HepG2 (cell line): Measurements from ENCODE around the gene WWTR1. TPM values are rescaled to one million over a fixed set of nuclear protein-coding genes. Genes with fewer than 3 reads are reported as not detected.
A peak's percentile ranks its signal among the peaks of the same experiment; 100 is the strongest.

Source experiments
- ELF1 ChIP-seq: sonication (generic); formaldehyde crosslinking; IDR thresholded peaks from 2 replicates; pipeline ENCODE4 v1.4.0; 2020; ENCODE audit warnings: missing genetic modification reagents
- GTF3A ChIP-seq: sonication (generic); formaldehyde crosslinking; conservative IDR thresholded peaks from 2 replicates; pipeline ENCODE4 v1.4.0; 2020; ENCODE audit warnings: mild to moderate bottlenecking, missing genetic modification reagents
- HMG20A ChIP-seq: IDR thresholded peaks from 2 replicates; pipeline ENCODE4 v1.6.1; 2016; ENCODE audit warnings: borderline replicate concordance
- JARID2 ChIP-seq: sonication (generic); formaldehyde crosslinking; IDR thresholded peaks from 2 replicates; pipeline ENCODE4 v1.8.1; 2023; ENCODE audit warnings: missing genetic modification reagents, inconsistent platforms; ENCODE audit not compliant: insufficient replicate concordance
- MTF1 ChIP-seq: sonication (generic); formaldehyde crosslinking; IDR thresholded peaks from 2 replicates; pipeline ENCODE4 v1.5.0; 2020; ENCODE audit warnings: missing genetic modification reagents
- NFATC3 ChIP-seq: sonication (generic); formaldehyde crosslinking; IDR thresholded peaks from 2 replicates; pipeline ENCODE4 v1.5.1; 2020; ENCODE audit warnings: mild to moderate bottlenecking, missing genetic modification reagents
- SYNCRIP ChIP-seq: fragments of 200-400 bp; formaldehyde crosslinking; IDR thresholded peaks from 2 replicates; pipeline ENCODE4 v1.6.1; 2018; ENCODE audit warnings: mild to moderate bottlenecking, low read depth, low read length; ENCODE audit not compliant: insufficient read depth
- ZNF160 ChIP-seq: sonication (generic); formaldehyde crosslinking; IDR thresholded peaks from 2 replicates; pipeline ENCODE4 v1.8.0; 2022; ENCODE audit warnings: mild to moderate bottlenecking, inconsistent platforms, missing genetic modification reagents
- ZNF17 ChIP-seq: sonication (generic); formaldehyde crosslinking; IDR thresholded peaks from 2 replicates; pipeline ENCODE4 v1.5.0; 2020; ENCODE audit warnings: mild to moderate bottlenecking, missing genetic modification reagents
- ZNF230 ChIP-seq: sonication (generic); formaldehyde crosslinking; IDR thresholded peaks from 2 replicates; pipeline ENCODE4 v1.4.0; 2020; ENCODE audit warnings: mild to moderate bottlenecking, missing genetic modification reagents
- ZNF24 ChIP-seq: fragments of 450-650 bp; IDR thresholded peaks from 2 replicates; pipeline ENCODE4 v1.6.1; 2017; ENCODE audit warnings: antibody characterized with exemption, mild to moderate bottlenecking
- ZNF484 ChIP-seq: sonication (generic); formaldehyde crosslinking; IDR thresholded peaks from 2 replicates; pipeline ENCODE4 v1.5.1; 2020; ENCODE audit warnings: mild to moderate bottlenecking, low read depth, missing genetic modification reagents, borderline replicate concordance
- ZNF547 ChIP-seq: sonication (generic); formaldehyde crosslinking; IDR thresholded peaks from 2 replicates; pipeline ENCODE4 v1.5.1; 2020; ENCODE audit warnings: mild to moderate bottlenecking, missing genetic modification reagents
- ZNF549 ChIP-seq: sonication (generic); formaldehyde crosslinking; IDR thresholded peaks from 2 replicates; pipeline ENCODE4 v1.5.0; 2020; ENCODE audit warnings: missing genetic modification reagents
- ZNF550 ChIP-seq: sonication (generic); formaldehyde crosslinking; IDR thresholded peaks from 2 replicates; pipeline ENCODE4 v1.4.0; 2020; ENCODE audit warnings: mild to moderate bottlenecking, missing genetic modification reagents, borderline replicate concordance
- ZNF598 ChIP-seq: sonication (generic); formaldehyde crosslinking; IDR thresholded peaks from 2 replicates; pipeline ENCODE4 v1.5.1; 2020; ENCODE audit warnings: mild to moderate bottlenecking, missing genetic modification reagents, borderline replicate concordance
- ZNF670 ChIP-seq: sonication (generic); formaldehyde crosslinking; IDR thresholded peaks from 2 replicates; pipeline ENCODE4 v1.8.0; 2022; ENCODE audit warnings: mild to moderate bottlenecking, missing genetic modification reagents, borderline replicate concordance
- ZNF749 ChIP-seq: sonication (generic); formaldehyde crosslinking; IDR thresholded peaks from 2 replicates; pipeline ENCODE4 v1.8.0; 2022; ENCODE audit warnings: mild to moderate bottlenecking, missing genetic modification reagents, moderate library complexity, borderline replicate concordance
- ZNF781 ChIP-seq: sonication (generic); formaldehyde crosslinking; IDR thresholded peaks from 2 replicates; pipeline ENCODE4 v1.5.1; 2020; ENCODE audit warnings: borderline replicate concordance, mild to moderate bottlenecking, missing genetic modification reagents; ENCODE audit errors: not compliant biosample characterization
- ZSCAN25 ChIP-seq: sonication (generic); formaldehyde crosslinking; IDR thresholded peaks from 2 replicates; pipeline ENCODE4 v1.8.0; 2022; ENCODE audit warnings: mild to moderate bottlenecking, missing genetic modification reagents
- polyA plus RNA-seq, 8 experiments: library from polyadenylated mRNA; depleted of rRNA in 3 of 8; stranded (reverse) in 7 of 8; unstranded in 1 of 8; fragments of >200 nt; fragmentation: Illumina TruSeq in 4 of 8; extraction: Trizol in 4 of 8; gene quantifications; 2 replicates each; pipeline versions ENCODE4 v1.2.1 to v1.2.3, GENCODE V29; 2011 to 2016; ENCODE audit warnings: low read depth in 4 of 8, missing spikeins in 1 of 8, mixed read lengths in 1 of 8; ENCODE audit not compliant: insufficient read depth in 1 of 8
- total RNA-seq, 5 experiments: library from RNA; depleted of rRNA; stranded (reverse); fragments of >200 nt; fragmentation: Illumina TruSeq; extraction: Trizol; gene quantifications; 2 replicates each; pipeline ENCODE4 v1.2.3, GENCODE V29; 2016; ENCODE audit warnings: low read depth in 1 of 5
- TF ChIP-seq, protein P1 (sequence below): sonication (generic); formaldehyde crosslinking; IDR thresholded peaks from 2 replicates; pipeline ENCODE4 v1.8.1; 2023; ENCODE audit warnings: mild to moderate bottlenecking, missing genetic modification reagents, borderline replicate concordance
- TF ChIP-seq, protein P2 (sequence below): sonication (generic); formaldehyde crosslinking; IDR thresholded peaks from 2 replicates; pipeline ENCODE4 v1.4.0; 2020; ENCODE audit warnings: mild to moderate bottlenecking, missing genetic modification reagents
- TF ChIP-seq, protein P3 (sequence below): sonication (generic); formaldehyde crosslinking; IDR thresholded peaks from 2 replicates; pipeline ENCODE4 v1.5.0; 2020; ENCODE audit warnings: mild to moderate bottlenecking, missing genetic modification reagents, moderate library complexity
- TF ChIP-seq, protein P4 (sequence below): sonication (generic); formaldehyde crosslinking; IDR thresholded peaks from 2 replicates; pipeline ENCODE4 v1.8.0; 2022; ENCODE audit warnings: mild to moderate bottlenecking, missing genetic modification reagents, borderline replicate concordance
- TF ChIP-seq, protein P5 (sequence below): IDR thresholded peaks from 2 replicates; pipeline ENCODE4 v1.6.1; 2016; ENCODE audit warnings: missing genetic modification reagents, missing compliant biosample characterization

Gene WWTR1
- total and polyA plus RNA-seq, 2 of the 13 experiments (the other 11 are each of a cell fraction or from before 2014, with no cell fraction given) = 19.7 to 139 TPM

DNA sequence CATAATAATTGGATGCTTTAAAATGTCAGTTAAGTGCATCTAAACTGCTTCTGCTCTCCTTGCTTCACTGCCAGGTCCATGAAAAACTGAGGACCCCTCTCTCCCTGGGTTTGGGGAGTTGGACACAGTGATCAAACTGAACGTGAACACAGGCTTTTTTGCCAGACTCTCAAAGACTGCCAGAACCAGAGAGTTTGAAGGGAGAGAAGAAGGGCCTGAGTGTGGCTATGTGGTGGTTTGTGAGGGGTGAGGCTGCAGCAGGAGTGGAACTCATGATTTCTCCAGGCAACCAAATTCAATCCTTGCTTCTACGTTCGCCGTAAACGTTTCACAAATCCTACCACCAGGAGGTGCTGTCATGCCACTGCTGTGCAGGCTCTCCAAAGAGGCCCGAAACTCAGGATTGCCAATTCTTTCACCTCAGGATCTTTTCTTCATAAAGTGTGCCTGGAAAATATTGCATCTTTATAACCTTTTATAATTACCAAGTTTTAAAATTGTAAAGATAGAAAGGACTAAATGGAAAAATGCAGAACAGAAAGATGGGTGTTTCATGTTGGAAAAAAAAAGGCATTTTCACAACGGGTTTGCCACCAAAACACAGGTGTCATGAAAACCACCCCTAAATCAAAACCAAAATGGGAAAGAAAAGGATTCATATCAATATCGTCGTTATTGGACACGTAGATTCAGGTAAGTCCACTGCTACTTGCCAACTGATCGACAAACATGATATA, 163.6 kb downstream of the WWTR1 start (continued):
- TF ChIP-seq SYNCRIP (no peak), ZNF230 (CRISPR knock-in tag) (0 out of 2 replicates have a peak, but pooled peaks have one; percentile 27), ZNF670 (no peak), ELF1 (CRISPR knock-in tag) (no peak), ZNF160 (CRISPR knock-in tag) (no peak), JARID2 (CRISPR knock-in tag) (no peak), HMG20A (no peak), GTF3A (no peak), ZNF781 (CRISPR knock-in tag) (no peak), ZNF550 (CRISPR knock-in tag) (no peak), ZNF749 (CRISPR knock-in tag) (no peak), ZNF598 (CRISPR knock-in tag) (peak; percentile 37; the same call in 1 of the 2 replicates), NFATC3 (no peak), ZNF549 (CRISPR knock-in tag) (no peak), ZNF17 (CRISPR knock-in tag) (no peak), ZNF24 (no peak), ZSCAN25 (CRISPR knock-in tag) (0 out of 2 replicates have a peak, but pooled peaks have one; percentile 10), MTF1 (no peak), ZNF547 (CRISPR knock-in tag) (no peak), ZNF484 (CRISPR knock-in tag) (no peak)
- TF ChIP-seq, protein P1, sequence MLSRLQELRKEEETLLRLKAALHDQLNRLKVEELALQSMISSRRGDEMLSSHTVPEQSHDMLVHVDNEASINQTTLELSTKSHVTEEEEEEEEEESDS = no peak
- TF ChIP-seq, protein P2, sequence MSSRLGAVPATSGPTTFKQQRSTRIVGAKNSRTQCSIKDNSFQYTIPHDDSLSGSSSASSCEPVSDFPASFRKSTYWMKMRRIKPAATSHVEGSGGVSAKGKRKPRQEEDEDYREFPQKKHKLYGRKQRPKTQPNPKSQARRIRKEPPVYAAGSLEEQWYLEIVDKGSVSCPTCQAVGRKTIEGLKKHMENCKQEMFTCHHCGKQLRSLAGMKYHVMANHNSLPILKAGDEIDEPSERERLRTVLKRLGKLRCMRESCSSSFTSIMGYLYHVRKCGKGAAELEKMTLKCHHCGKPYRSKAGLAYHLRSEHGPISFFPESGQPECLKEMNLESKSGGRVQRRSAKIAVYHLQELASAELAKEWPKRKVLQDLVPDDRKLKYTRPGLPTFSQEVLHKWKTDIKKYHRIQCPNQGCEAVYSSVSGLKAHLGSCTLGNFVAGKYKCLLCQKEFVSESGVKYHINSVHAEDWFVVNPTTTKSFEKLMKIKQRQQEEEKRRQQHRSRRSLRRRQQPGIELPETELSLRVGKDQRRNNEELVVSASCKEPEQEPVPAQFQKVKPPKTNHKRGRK (CRISPR knock-in tag) = no peak
- TF ChIP-seq, protein P3, sequence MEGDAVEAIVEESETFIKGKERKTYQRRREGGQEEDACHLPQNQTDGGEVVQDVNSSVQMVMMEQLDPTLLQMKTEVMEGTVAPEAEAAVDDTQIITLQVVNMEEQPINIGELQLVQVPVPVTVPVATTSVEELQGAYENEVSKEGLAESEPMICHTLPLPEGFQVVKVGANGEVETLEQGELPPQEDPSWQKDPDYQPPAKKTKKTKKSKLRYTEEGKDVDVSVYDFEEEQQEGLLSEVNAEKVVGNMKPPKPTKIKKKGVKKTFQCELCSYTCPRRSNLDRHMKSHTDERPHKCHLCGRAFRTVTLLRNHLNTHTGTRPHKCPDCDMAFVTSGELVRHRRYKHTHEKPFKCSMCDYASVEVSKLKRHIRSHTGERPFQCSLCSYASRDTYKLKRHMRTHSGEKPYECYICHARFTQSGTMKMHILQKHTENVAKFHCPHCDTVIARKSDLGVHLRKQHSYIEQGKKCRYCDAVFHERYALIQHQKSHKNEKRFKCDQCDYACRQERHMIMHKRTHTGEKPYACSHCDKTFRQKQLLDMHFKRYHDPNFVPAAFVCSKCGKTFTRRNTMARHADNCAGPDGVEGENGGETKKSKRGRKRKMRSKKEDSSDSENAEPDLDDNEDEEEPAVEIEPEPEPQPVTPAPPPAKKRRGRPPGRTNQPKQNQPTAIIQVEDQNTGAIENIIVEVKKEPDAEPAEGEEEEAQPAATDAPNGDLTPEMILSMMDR (CRISPR knock-in tag) = peak; percentile 91
- TF ChIP-seq, protein P4, sequence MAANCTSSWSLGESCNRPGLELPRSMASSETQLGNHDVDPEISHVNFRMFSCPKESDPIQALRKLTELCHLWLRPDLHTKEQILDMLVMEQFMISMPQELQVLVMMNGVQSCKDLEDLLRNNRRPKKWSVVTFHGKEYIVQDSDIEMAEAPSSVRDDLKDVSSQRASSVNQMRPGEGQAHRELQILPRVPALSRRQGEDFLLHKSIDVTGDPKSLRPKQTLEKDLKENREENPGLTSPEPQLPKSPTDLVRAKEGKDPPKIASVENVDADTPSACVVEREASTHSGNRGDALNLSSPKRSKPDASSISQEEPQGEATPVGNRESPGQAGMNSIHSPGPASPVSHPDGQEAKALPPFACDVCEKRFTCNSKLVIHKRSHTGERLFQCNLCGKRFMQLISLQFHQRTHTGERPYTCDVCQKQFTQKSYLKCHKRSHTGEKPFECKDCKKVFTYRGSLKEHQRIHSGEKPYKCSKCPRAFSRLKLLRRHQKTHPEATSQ (CRISPR knock-in tag) = no peak
- TF ChIP-seq, protein P5, sequence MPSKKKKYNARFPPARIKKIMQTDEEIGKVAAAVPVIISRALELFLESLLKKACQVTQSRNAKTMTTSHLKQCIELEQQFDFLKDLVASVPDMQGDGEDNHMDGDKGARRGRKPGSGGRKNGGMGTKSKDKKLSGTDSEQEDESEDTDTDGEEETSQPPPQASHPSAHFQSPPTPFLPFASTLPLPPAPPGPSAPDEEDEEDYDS (CRISPR knock-in tag) = no peak
